HG03095 (cell line): ENCODE measurements around the gene CDK12.

Experiments used
- ATAC-seq: cut with Tn5 transposase; IDR thresholded peaks from one replicate; pipeline ENCODE4 v1.9.1; 2021; ENCODE audit warnings: moderate library complexity; ENCODE audit not compliant: unreplicated experiment

CDK12 gene

GRCh38 chr17:39581071-39581758 lies 119.9 kb downstream of the CDK12 start:
- ATAC-seq = no peak

GRCh38 chr17:39581759-39582085 lies 120.4 kb downstream of the CDK12 start:
- no peak for ATAC-seq

- no peak for ATAC-seq
Observed at GRCh38 chr17:39582658-39583057, 121.4 kb downstream of the CDK12 start.
